ENCODE measurements around the gene TMEFF1.

Gene TMEFF1

GRCh38 chr9:100448266-100448665 is 24.7 kb upstream of the TMEFF1 start:
- no peak for FAIRE-seq

GRCh38 chr9:100449420-100449819 is 23.5 kb upstream of the TMEFF1 start:
- FAIRE-seq: no peak

GRCh38 chr9:100452894-100453293 is 20.1 kb upstream of the TMEFF1 start:
- FAIRE-seq: no peak

GRCh38 chr9:100455470-100455869 is 17.5 kb upstream of the TMEFF1 start:
- FAIRE-seq: no peak

GRCh38 chr9:100457517-100457916 is 15.4 kb upstream of the TMEFF1 start:
- no peak for FAIRE-seq

- no peak for FAIRE-seq
Measured at GRCh38 chr9:100459963-100460362, 13.0 kb upstream of the TMEFF1 start.

GRCh38 chr9:100465274-100465673 is 7.7 kb upstream of the TMEFF1 start:
- no peak for FAIRE-seq

GRCh38 chr9:100465761-100466160 is 7.2 kb upstream of the TMEFF1 start:
- FAIRE-seq: no peak

- no peak for FAIRE-seq
Measured at GRCh38 chr9:100466171-100466828, 6.6 kb upstream of the TMEFF1 start.

GRCh38 chr9:100466829-100467221 is 6.1 kb upstream of the TMEFF1 start:
- no peak for FAIRE-seq

GRCh38 chr9:100468041-100468440 is 4.9 kb upstream of the TMEFF1 start:
- FAIRE-seq: no peak

GRCh38 chr9:100472268-100472667 is 681 bp upstream of the TMEFF1 start:
- no peak for FAIRE-seq

GRCh38 chr9:100473276-100474081 is 530 bp downstream of the TMEFF1 start:
- no peak for FAIRE-seq

- FAIRE-seq: no peak
Measured at GRCh38 chr9:100474082-100474923, 1.4 kb downstream of the TMEFF1 start.

- no peak for FAIRE-seq
Measured at GRCh38 chr9:100474924-100475276, 2.0 kb downstream of the TMEFF1 start.

GRCh38 chr9:100477241-100477640 is 4.3 kb downstream of the TMEFF1 start:
- FAIRE-seq: no peak

GRCh38 chr9:100478192-100478591 is 5.2 kb downstream of the TMEFF1 start:
- no peak for FAIRE-seq

- no peak for FAIRE-seq
Measured at GRCh38 chr9:100479820-100480219, 6.9 kb downstream of the TMEFF1 start.

- FAIRE-seq: no peak
Measured at GRCh38 chr9:100485196-100485595, 12.2 kb downstream of the TMEFF1 start.

- no peak for FAIRE-seq
Measured at GRCh38 chr9:100486479-100487176, 13.7 kb downstream of the TMEFF1 start.

- FAIRE-seq: no peak
Measured at GRCh38 chr9:100488177-100488576, 15.2 kb downstream of the TMEFF1 start.

- no peak for FAIRE-seq
Measured at GRCh38 chr9:100489836-100490235, 16.9 kb downstream of the TMEFF1 start.

GRCh38 chr9:100492952-100493351 is 20.0 kb downstream of the TMEFF1 start:
- no peak for FAIRE-seq
